ENCODE data around the gene TPR.

The TPR gene

GRCh38 chr1:186299570-186299969 is 75.5 kb downstream of the TPR start:
- TF ChIP-seq CTCF (conservative IDR thresholded peaks at IDR 0.05), result no peak
- H3K27ac ChIP-seq, result no peak overlapping the region

- TF ChIP-seq CTCF (conservative IDR thresholded peaks at IDR 0.05), result no peak
- no peak overlapping the region for H3K27ac ChIP-seq
Observed at GRCh38 chr1:186298851-186299250, 76.2 kb downstream of the TPR start.

- no peak overlapping the region for H3K27ac ChIP-seq
- no peak for TF ChIP-seq CTCF (conservative IDR thresholded peaks at IDR 0.05)
Observed at GRCh38 chr1:186297439-186298045, 77.5 kb downstream of the TPR start.

- TF ChIP-seq CTCF (conservative IDR thresholded peaks at IDR 0.05), result no peak
- H3K27ac ChIP-seq, result no peak within 1 kb of the TSS
Observed at GRCh38 chr1:186295980-186296379, 79.1 kb downstream of the TPR start, which contains the start of gene PRG4. Gene PRG4 (plus strand): TSS chr1:186296279.

- no peak overlapping the region for H3K27ac ChIP-seq
- no peak for TF ChIP-seq CTCF (conservative IDR thresholded peaks at IDR 0.05)
Observed at GRCh38 chr1:186292875-186293274, 82.2 kb downstream of the TPR start.

- no peak overlapping the region for H3K27ac ChIP-seq
- no peak for TF ChIP-seq CTCF (conservative IDR thresholded peaks at IDR 0.05)
Observed at GRCh38 chr1:186291271-186291670, 83.8 kb downstream of the TPR start.

- TF ChIP-seq CTCF (conservative IDR thresholded peaks at IDR 0.05), result no peak
- H3K27ac ChIP-seq, result no peak overlapping the region
Observed at GRCh38 chr1:186289943-186290545, 85.0 kb downstream of the TPR start.
